ENCODE data around the gene ACOT12. TPM values are rescaled to one million over a fixed set of nuclear protein-coding genes. Genes with fewer than 3 reads are reported as not detected.

ACOT12 gene
- polyA plus RNA-seq (2011; rRNA removed) (0.08 and 0.09 TPM in 2 replicates), polyA plus RNA-seq (2017; fragmentation: RNase III; extraction: RNeasy Plus Mini Kit Qiagen cat#74134 plus additional on column Dnase treatment) (not detected in 3 replicates), polyA minus RNA-seq (2011; rRNA and poly(A)+ RNA removed) (not detected in 2 replicates)
- 0.08 TPM in 2 replicates for polyA plus RNA-seq (2012; cell fraction: cytosol; rRNA removed)
- polyA plus RNA-seq (2012; cell fraction: nucleus; rRNA removed) = 0.10 TPM in 1 of 2 replicates, not detected in the other

GRCh38 chr5:81393783-81394718, at the start of gene ACOT12:
ACOT12 (minus strand) TSS chr5:81394134; CDS start chr5:81394114, 20 bp downstream.
- peak in 1 of 2 experiments; percentile 18 for DNase-seq (ENCODE audit: low read depth in 1 of 2, low spot score in 1 of 2)
- no peak for TF ChIP-seq TP53 (CRISPR knock-in tag; IDR thresholded peaks at IDR 0.05)
- TF ChIP-seq MAX (IDR thresholded peaks at IDR 0.05) = 0 out of 2 replicates have a peak, but pooled peaks have one; percentile 14
- peak; percentile 41 to 54; a peak in 2 of 4 replicates for TF ChIP-seq CEBPB (IDR thresholded peaks at IDR 0.05)
- no peak for TF ChIP-seq MAFK (IDR thresholded peaks at IDR 0.05; ENCODE audit: partially characterized antibody)
- TF ChIP-seq ELK1 (IDR thresholded peaks at IDR 0.05; ENCODE audit: low read depth, low read length) = no peak
- H3K9me3 ChIP-seq = no peaks in the 10 kb centered on the region
- peak within 1 kb of the TSS; percentile 73 for H3K4me3 ChIP-seq
- peak within 1 kb of the TSS; percentile 96 for H3K4me2 ChIP-seq
- H3K4me1 ChIP-seq = no peaks in the 10 kb centered on the region
- CTCF ChIA-PET = interaction anchor here (0.8 to 1.3 kb wide), 3 partner anchors 17 to 94 kb away, joined by 3 to 4 read pairs (median 4); no protein-coding TSS in a partner anchor
- no peak for FAIRE-seq
- WGBS (ENCODE audit: missing lambda C conversion rate) = 24% methylated on average over 27 of the region's 77 CpGs
- peak within 1 kb of the TSS; percentile 61 to 76; a peak in 5 of 6 replicates for H3K27ac ChIP-seq
- ATAC-seq = peak; percentile 73 to 77
- POLR2A ChIA-PET = interaction anchor here (0.7 kb wide), 1 partner anchor 577 kb away, joined by 3 read pairs; no protein-coding TSS in a partner anchor

- WGBS (ENCODE audit: missing lambda C conversion rate) = 78% methylated on average over 6 of the region's 6 CpGs
- DNase-seq (ENCODE audit: low read depth in 1 of 2, low spot score in 1 of 2) (no peak), FAIRE-seq (no peak)
Observed at GRCh38 chr5:81435023-81435422, 41.1 kb upstream of the ACOT12 start.

GRCh38 chr5:81429985-81430384, 36.1 kb upstream of the ACOT12 start:
- no peak for DNase-seq (ENCODE audit: low read depth in 1 of 2, low spot score in 1 of 2)
- POLR2A ChIA-PET = no interaction called here
- Histone ChIP-seq H3K4me2 (no peak overlapping the region), H3K4me1 (peaks cover 24% of the 10 kb centered on the region), H3K4me3 (no peak overlapping the region), H3K27ac (no peak overlapping the region), H3K9me3 (no peaks in the 10 kb centered on the region)
- FAIRE-seq = no peak
- no peak for ATAC-seq
- CTCF ChIA-PET = interaction anchor here (0.9 kb wide), 2 partner anchors 735 to 830 kb away, joined by 3 to 5 read pairs; no protein-coding TSS in a partner anchor
- TF ChIP-seq ATOH8 (CRISPR knock-in tag; IDR thresholded peaks at IDR 0.05; ENCODE audit: low read depth) (no peak), MAFK (IDR thresholded peaks at IDR 0.05; ENCODE audit: partially characterized antibody) (peak; percentile 60)

More at GRCh38 chr5:81435023-81435422, 41.1 kb upstream of the ACOT12 start:
- Histone ChIP-seq H3K9me3 (no peaks in the 10 kb centered on the region), H3K4me3 (no peak overlapping the region), H3K27ac (no peak overlapping the region), H3K4me2 (no peak overlapping the region), H3K4me1 (no peaks in the 10 kb centered on the region)
- TF ChIP-seq USF2 (IDR thresholded peaks at IDR 0.05) = no peak
- TF ChIP-seq RCOR1 (IDR thresholded peaks at IDR 0.05; ENCODE audit: low read depth, low read length) = no peak
- no peak for TF ChIP-seq NFE2L2 (conservative IDR thresholded peaks at IDR 0.05; ENCODE audit: low read length)
- no peak for TF ChIP-seq HOXA7 (CRISPR knock-in tag; IDR thresholded peaks at IDR 0.05)
- no peak for TF ChIP-seq RAD21 (conservative IDR thresholded peaks at IDR 0.05 in 1 of 2, IDR thresholded peaks at IDR 0.05 in 1 of 2)
- no peak for ATAC-seq
- CTCF ChIA-PET = interaction anchor here (1.6 kb wide), 1 partner anchor 72 kb away, joined by 4 read pairs; no protein-coding TSS in a partner anchor
- POLR2A ChIA-PET = no interaction called here

GRCh38 chr5:81429363-81429762, 35.4 kb upstream of the ACOT12 start:
- DNase-seq (ENCODE audit: low read depth in 1 of 2, low spot score in 1 of 2) = no peak

More at GRCh38 chr5:81429363-81429762, 35.4 kb upstream of the ACOT12 start:
- no peak overlapping the region for H3K27ac ChIP-seq
- peak overlapping the region; percentile 56 for H3K4me2 ChIP-seq
- H3K4me1 ChIP-seq = peaks cover 24% of the 10 kb centered on the region
- FAIRE-seq = no peak
- no peaks in the 10 kb centered on the region for H3K9me3 ChIP-seq
- WGBS (ENCODE audit: missing lambda C conversion rate) = 74% methylated on average over 3 of the region's 3 CpGs
- CTCF ChIA-PET = interaction anchor here (0.9 kb wide), 3 partner anchors 735 to 830 kb away, joined by 3 to 5 read pairs (median 3); no protein-coding TSS in a partner anchor
- H3K4me3 ChIP-seq = no peak overlapping the region
- ATAC-seq = no peak
- TF ChIP-seq RNF2 (IDR thresholded peaks at IDR 0.05; ENCODE audit: borderline replicate concordance, low read depth) (no peak), TP53 (CRISPR knock-in tag; IDR thresholded peaks at IDR 0.05) (no peak), HEYL (CRISPR knock-in tag; IDR thresholded peaks at IDR 0.05) (no peak), MAFK (IDR thresholded peaks at IDR 0.05; ENCODE audit: partially characterized antibody) (no peak)
- POLR2A ChIA-PET = no interaction called here
